ENCODE measurements around the gene SHISA6. TPM values are rescaled to one million over a fixed set of nuclear protein-coding genes. Genes with fewer than 3 reads are reported as not detected.

The SHISA6 gene
- total RNA-seq, 1 donor from 2014 or later, result 0.56 TPM

DNA sequence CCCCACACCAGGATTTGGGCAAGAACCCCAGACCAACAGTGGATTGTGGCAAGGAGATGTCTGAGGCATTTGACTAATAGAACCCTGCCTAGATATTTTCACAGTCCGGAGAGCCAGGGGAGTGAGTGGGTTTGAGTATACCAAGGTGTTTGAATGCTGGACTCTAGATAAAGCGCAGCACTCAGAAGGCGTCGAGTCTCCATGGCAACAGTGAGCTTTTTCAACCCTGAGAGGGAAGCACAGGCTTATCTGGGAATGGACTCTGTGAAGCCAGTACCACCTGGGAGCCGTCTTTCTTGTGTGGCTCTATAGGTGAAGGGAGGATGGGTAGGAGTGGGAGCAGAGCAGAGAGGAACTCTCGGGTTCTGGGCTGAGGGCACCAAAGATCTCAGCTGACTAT is 147.0 kb downstream of the SHISA6 start:
- intact Hi-C loops (cut with DNase I), result no loop called here
- DNase-seq, result no peak
- ATAC-seq (ENCODE audit: poor library complexity), result no peak

DNA sequence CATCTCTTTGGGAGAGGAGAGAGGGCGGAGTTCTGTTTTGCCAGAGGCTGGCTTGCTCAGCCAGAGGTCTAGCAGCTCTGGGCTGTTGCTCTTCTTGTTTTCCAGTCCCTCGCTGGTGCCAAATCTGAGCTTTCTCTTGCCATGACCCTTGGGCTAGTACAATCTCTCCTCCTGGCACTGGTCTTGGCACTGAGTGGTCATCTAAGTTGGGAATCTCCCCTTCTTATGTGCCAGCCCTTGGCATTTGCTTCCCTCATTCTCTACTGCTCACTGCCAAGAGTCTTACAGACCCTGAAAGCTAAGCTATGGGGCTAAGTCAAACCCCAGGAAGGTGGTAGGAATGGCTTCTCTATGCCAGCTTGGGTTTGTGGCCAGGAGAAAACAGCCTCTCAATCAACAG is 148.6 kb downstream of the SHISA6 start:
- DNase-seq (no peak), ATAC-seq (ENCODE audit: poor library complexity) (no peak)
- intact Hi-C loops (cut with DNase I), result no loop called here

DNA sequence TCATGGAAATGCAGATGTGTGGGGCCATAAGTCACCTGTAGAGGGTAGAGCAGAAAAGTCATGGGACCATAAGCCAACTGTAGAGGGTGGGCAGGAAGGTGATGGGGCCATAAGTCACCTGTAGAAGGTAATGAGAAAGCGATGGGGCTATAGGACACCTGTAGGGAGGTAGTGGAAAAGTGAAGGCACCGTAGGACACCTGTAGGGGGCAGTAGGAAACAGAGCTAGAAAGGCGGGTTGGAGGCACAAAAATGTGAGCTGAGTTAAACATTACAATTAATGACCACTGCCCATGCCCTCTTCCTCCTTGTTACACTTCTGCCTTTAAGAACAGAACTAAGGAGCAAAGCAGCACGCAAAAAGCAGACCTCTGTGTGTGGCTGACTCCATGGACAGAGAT is 150.1 kb downstream of the SHISA6 start:
- intact Hi-C loops (cut with DNase I), result no loop called here
- ATAC-seq (ENCODE audit: poor library complexity) (no peak), DNase-seq (no peak)

DNA sequence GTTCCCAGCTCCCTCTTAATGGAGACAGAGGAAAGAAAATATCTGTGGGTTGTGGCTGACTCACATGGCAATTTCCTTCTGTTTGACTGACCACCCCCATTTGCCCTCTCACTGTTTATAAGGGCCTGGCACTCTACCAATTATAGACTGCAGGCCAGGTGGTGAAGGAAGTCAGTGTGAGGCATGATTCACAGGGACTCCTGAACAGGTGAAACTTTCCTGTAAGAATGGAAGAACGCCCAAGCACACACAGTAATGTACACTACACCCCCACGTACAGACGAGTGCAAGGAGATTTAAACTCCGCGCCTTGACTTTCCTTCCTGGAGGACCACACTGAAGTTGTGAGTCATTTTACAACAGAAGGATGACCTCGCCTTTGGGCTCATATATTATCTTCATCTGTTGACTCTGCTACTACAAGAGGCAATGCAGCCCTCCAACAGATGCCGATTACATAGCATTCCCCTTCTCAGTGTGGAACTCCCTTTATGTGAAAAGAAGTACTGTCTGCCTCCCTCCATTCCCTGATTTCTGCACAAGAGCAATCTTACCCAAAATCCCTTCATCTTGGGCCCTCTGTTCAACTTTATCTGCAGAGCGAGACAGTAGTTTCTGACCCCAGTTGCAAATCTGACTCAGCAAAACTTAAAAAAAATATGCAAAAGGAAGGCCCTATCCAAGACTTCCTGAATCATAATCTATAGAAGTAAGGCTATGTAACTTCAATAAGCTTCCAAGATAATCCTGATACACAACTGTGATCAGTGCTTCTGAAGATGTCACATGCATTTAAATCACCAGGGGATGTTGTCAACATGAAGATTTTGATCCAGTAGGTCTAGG is 163.6 kb downstream of the SHISA6 start:
- no peak for DNase-seq
- intact Hi-C loops (cut with DNase I), result no loop called here
- no peak for ATAC-seq (ENCODE audit: poor library complexity)

DNA sequence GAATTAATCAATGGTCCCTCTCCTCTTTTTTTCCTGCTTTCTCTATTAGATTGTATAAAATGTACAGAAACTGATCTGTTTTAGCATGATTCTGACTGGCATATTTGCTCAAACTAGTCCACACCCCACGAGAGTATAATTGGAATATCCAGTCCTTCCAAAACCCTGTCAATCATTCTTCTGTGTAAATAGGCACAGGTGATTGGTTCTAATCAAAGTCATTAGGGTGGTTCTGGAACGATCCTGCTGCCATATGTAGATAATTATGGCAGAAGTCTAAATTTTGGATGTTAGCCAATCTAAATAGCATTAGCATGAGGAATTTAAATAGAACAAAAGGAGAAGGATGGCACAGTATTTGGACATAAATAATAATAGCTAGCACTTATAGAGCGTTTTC is 165.7 kb downstream of the SHISA6 start:
- ATAC-seq (ENCODE audit: poor library complexity), result no peak
- intact Hi-C loops (cut with DNase I), result no loop called here
- DNase-seq, result no peak

DNA sequence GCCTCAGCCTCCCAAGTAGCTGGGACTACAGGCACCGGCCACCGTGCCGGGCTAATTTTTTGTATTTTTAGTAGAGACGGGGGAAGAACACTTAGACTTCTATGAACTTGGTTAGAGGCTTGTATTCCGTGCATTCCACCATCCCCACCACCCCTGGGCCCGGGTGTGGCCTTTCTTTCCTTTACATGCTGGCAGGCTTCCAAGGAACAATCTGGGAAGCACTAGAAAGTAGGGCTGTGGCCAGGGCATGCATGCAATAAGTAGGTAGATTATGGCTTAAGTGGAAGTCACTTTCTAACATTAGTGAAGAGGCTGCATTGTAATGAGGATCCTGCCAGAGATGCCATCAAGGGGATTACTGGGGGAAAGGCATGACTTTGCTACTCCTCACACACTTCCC is 171.6 kb downstream of the SHISA6 start:
- intact Hi-C loops (cut with DNase I), result no loop called here
- ATAC-seq (ENCODE audit: poor library complexity), result no peak
- DNase-seq, result no peak

DNA sequence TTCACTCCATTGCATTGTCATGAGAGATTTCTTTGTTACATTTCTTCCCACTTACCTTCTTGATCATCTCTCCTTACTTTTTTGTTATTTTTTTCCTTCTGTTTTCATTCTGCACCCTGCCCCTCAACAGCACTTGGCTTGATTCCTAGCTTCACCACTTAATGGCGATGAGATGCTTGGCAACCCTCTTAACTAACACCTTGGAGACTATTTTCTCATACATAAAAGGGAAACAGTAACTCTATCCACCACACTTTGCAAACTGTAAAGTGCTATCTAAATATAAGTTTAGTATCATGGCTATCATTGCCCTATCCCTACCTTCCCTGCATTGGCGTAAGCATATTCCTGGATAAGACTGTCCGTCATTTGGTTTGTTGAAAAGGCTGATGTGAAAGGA is 177.3 kb downstream of the SHISA6 start:
- DNase-seq (no peak), ATAC-seq (ENCODE audit: poor library complexity) (no peak)
- intact Hi-C loops (cut with DNase I), result no loop called here

DNA sequence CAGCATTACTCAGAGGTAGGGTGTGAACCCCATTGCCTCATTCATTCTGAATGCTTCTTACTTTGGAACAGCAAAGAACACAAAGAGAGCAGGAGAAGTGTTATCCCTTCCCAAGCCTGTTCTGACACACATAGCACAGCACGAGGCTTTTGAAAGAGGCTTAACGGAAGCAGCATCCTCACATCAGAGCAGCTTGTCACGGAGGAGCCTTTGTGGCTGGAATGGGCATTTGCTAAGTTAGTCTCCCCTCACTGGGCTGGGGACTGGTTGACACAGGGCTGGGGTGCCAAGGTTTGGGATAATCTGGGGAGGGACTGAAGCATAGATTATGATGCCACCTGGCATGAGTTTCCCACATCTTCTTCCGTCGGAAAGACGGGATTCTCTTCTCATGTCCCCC is 189.7 kb downstream of the SHISA6 start:
- ATAC-seq (ENCODE audit: poor library complexity), result no peak
- no peak for DNase-seq
- intact Hi-C loops (cut with DNase I), result no loop called here

DNA sequence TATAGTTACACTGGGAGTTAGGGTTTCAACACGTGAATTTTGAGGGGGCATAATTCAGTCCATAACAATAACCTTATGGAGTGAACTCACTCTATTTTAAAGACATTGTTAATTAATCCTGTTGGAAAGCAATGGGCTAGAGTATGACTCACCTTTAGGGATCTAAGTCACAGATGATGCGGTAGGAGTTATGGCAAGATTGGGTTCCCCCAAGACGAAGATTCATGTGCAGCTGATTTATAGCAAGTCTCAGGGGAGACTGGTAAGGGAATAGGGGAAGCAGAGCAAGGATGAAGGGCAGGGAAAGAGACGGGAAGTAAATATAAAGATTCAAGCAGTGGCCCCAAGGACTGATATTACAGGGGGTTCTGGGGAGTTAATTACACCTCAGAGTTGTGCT is 197.7 kb downstream of the SHISA6 start:
- DNase-seq (no peak), ATAC-seq (ENCODE audit: poor library complexity) (no peak)
- intact Hi-C loops (cut with DNase I), result no loop called here

DNA sequence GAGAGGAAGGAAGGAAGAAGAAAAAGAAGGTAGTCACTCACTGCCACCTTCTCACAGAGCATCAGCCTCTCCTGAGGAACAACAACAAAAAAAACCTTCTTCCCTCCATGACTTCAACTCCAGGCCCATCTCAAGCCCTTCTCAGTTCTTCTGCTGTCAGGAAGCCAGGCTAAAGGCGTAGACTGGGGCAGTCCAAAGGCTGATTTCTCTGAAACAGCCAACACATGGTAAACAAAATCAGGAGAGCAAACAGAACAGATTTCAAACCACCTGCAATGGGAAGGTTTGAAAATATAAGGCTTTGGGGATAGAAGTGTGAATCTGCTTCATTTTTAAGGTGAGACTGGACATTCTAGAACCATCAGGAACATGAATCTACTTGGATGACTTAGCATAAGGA is 200.0 kb downstream of the SHISA6 start:
- DNase-seq, result no peak
- intact Hi-C loops (cut with DNase I), result no loop called here
- no peak for ATAC-seq (ENCODE audit: poor library complexity)

DNA sequence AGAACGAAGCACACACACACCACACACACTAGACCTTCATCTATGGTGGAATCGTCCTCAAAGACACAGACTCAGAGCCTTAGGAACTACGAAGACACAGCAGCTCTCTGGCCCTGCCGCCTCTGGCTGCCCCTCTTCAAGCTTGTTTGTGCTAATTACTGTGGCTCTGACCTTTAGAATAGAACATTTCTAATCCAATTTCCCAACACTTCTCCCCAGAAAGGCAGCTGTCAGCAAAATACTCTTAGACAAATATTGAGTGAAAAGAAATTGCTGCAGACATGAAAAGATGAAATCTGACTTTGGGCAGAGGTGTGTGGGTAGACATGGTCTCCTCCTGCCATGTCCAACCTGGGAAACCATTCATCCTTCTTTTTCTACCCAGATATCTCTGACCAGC is 205.3 kb downstream of the SHISA6 start:
- intact Hi-C loops (cut with DNase I), result no loop called here
- ATAC-seq (ENCODE audit: poor library complexity) (no peak), DNase-seq (no peak)

DNA sequence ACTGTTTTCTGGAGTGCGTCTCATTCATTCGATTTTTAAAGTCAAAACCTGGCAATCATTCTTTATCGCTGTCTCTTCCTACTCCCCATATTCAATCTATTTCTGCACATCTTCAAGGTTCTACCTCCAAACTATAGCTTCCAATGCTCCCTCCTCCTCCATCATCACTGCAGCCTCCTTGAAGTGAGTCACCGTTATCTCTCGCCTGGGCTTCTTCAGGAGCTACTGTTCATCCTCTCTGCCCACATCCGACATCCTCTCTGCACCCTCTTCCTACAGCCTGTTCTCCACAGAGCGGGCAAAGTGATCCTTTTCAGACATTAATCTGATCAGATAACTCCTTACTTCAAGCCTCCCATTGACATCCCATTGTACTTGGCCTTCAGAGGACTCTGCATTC is 213.1 kb downstream of the SHISA6 start:
- DNase-seq (no peak), ATAC-seq (ENCODE audit: poor library complexity) (no peak)
- intact Hi-C loops (cut with DNase I), result no loop called here

DNA sequence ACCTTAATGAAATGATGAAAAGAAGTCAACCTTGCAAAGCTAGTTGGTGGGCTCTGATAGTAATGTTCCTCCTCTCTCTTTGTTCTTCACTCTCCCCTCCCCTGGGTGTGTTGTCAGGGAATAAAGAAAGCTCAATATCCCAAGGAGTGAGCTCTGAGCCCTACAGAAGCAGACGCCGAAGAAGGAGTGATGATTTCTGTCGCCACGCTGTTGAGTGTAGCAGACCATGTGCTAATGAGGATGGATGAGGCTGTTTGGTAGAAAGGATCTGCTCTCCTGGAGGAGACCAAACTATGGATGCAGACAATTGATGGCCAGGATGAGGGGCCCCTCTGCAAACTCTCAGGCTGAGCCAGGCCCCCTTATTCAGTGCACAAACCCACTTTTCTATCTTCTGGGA is 217.3 kb downstream of the SHISA6 start:
- intact Hi-C loops (cut with DNase I), result no loop called here
- DNase-seq (no peak), ATAC-seq (ENCODE audit: poor library complexity) (no peak)

DNA sequence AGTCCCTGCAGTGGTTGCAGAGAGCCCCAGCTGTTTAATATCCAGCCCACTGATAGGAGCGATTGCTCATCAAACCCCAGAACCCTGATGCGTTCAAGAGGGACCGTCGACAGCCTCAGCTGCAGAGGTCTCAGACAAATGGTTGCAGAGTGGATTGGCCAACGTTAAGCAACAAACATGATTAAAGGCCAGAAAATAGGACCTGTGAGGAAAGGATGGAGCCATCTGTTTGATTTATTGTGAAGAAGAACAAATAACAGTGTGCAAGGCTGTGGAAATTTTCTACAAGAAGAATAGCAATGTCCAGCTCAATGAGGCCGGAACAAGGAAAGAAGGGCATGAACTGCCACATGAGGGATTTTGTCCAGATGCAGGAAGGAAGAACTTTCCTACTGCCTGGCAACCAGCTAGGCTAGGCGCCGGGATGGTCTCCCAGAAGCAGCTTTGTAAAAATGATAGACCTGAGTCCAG is 218.9 kb downstream of the SHISA6 start:
- intact Hi-C loops (cut with DNase I), result no loop called here
- ATAC-seq (ENCODE audit: poor library complexity) (no peak), DNase-seq (no peak)

DNA sequence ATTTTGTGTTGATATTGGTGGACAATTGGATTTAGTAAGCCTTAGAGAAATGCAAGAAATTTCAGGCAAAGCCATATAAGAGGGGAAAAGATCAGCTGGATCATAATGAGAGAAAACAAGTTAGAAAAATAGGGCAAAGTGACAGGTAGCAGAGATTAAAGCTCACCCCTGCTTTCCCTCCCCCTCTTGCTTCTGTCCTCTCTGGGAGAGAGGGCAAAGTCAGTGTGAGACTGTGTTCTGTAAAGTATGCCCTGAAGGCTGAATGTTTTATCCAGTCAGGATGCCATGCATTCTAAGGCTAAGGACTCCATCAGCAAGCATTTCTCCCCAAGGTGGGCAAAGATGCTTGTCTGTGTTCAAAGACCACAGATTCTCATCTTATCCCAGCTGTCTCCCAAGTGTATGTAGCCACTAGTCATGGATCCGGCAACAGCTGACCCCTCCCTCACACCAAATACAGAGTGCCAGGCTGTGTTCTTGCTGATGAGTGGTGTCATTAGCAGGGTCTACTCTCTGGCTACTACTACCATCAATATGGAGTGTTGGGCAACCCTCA is 221.1 kb downstream of the SHISA6 start:
- intact Hi-C loops (cut with DNase I), result no loop called here
- DNase-seq, result no peak
- no peak for ATAC-seq (ENCODE audit: poor library complexity)

DNA sequence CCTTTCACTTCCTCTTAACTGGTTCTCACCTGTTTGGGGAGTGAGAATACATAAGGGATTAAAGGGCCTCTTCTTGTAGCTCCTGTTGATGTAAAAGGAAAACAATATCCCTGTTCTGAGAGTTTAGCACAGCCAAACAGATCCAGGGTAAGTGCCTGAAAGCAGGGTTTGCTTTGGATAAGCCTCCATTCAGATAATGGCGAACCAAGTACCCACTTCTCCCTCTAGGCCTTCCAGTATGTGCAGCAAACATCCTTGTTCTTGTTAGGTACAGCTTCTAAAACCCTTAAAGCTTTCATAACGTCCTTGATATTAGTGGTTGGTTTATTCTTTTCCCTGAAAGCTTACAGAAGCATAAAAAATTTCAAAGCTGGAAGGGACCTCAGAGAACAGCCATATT is 226.6 kb downstream of the SHISA6 start:
- DNase-seq, result no peak
- intact Hi-C loops (cut with DNase I), result no loop called here
- ATAC-seq (ENCODE audit: poor library complexity), result no peak

DNA sequence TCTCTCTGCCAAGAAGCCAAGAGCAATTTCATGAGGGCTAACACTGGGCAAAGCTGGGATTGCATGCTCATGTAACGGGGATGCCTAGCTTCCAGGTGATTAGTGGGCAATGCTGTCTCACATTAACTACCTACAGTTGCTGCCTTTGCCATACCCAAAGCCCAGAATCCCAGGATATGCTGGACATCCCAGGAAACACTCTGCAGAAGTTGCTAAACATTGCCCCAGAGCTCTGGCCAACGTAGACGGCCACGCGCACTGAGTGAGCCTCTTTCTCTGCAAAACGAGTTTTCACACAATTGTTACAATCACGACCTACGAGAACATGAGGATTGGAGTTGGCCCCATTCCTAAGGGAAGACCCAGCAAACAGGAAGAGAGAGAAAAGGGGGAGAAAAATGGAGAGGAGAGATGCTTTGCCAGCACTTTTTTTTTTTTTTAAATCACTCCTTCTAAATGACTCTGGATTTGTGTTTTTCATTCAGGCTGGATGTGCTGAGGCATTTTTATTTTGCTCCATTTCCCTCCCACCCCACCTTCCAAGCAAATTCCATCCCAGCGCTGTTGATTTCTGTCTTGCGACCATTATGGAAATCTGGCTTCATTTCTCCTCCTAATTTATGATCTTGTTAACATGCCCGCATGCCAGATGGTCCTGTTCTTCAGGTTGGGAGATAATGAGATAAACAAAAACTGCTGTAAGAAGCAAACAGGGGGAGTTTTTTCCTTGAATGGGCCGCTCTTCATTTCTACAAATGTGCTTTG is 244.5 kb downstream of the SHISA6 start:
- intact Hi-C loops (cut with DNase I), result no loop called here
- DNase-seq (no peak), ATAC-seq (ENCODE audit: poor library complexity) (no peak)

DNA sequence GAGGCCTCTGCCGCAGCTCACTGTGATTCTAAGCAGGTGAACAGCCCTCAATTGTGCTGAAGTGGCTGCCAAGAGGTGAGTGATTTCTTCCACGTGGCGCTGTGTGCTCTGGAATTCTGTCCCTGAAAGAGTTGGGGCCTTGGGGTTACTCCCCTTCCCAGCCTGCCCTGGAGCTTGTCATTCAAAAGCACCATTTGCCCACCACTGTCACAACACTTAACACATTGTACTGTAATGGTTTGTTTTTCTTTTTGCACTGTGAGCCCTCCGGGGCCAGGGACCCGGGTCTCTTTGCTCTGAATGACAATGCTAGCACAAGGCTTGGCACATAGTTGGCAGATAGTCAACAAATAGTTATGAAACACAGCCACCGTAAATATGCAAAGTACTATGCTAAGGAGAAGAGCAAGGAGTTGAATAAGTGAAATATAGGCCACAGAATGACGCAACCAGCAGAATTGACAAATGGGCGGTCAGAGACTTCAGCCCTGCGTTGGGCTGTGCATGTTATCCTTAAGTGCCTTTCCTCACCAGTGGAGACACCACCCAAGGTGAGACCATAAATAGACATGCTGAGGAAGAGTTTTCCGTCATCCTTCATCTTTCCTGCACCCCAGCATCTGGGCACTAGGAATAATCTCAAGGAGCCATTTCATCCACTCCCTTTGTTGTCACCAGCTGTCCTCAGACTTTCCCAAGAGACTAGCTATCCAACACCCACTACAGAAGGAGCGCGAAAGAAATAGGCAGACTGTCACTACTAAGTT is 245.3 kb downstream of the SHISA6 start:
- DNase-seq, result no peak
- no peak for ATAC-seq (ENCODE audit: poor library complexity)
- intact Hi-C loops (cut with DNase I), result no loop called here

DNA sequence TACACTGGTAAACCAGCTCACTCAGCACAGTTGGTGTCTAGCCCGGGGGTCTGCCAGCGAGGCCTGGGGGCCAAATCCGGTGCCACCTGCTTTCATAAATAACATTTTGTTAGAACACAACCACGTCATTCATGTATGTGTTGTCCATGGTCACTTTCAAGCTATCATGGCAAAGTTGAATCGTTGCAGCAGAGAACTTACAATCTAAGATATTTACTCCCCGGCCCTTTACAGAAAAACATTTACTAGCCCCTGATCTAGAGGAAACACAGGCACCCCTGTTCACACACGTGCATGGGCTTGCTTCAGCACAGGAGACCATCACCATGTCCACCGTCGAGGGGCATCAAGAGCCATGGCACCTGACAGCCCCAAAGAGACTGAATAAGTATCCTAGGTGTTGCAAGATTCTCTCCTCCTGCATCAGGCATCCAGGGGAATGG is 245.9 kb downstream of the SHISA6 start:
- intact Hi-C loops (cut with DNase I), result no loop called here
- ATAC-seq (ENCODE audit: poor library complexity) (no peak), DNase-seq (no peak)

Measured in Right ventricle myocardium superior (tissue), 1 donor.